GM12874 (cell line): Measurements from ENCODE around the gene C6orf58.

Experiments
- TF ChIP-seq, protein P1 (sequence below): IDR thresholded peaks from 2 replicates; pipeline ENCODE4 v1.5.1; 2011; ENCODE audit warnings: low read depth, mild to moderate bottlenecking, control low read depth, low read length, moderate library complexity; ENCODE audit not compliant: insufficient read depth

C6orf58 gene

DNA sequence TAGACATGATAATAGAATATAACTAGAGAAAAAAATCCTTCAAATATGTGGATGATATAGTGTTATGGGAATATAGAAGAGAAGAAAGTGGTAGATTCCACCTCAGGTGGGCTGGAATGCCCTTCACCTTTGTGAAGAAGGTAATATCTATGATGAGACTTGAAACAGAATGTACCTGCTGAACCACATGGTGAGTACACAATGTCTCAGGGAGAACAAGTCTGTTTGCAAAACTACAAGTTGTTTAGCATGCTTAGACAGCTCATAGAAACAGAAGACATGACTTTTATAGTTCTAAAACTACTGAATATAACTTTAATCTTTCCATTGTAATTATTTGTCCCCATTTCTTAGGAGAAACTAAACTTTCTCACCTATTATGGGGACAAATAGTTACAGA is 12.2 kb downstream of the C6orf58 start:
- TF ChIP-seq, protein P1, sequence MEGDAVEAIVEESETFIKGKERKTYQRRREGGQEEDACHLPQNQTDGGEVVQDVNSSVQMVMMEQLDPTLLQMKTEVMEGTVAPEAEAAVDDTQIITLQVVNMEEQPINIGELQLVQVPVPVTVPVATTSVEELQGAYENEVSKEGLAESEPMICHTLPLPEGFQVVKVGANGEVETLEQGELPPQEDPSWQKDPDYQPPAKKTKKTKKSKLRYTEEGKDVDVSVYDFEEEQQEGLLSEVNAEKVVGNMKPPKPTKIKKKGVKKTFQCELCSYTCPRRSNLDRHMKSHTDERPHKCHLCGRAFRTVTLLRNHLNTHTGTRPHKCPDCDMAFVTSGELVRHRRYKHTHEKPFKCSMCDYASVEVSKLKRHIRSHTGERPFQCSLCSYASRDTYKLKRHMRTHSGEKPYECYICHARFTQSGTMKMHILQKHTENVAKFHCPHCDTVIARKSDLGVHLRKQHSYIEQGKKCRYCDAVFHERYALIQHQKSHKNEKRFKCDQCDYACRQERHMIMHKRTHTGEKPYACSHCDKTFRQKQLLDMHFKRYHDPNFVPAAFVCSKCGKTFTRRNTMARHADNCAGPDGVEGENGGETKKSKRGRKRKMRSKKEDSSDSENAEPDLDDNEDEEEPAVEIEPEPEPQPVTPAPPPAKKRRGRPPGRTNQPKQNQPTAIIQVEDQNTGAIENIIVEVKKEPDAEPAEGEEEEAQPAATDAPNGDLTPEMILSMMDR, result no peak

DNA sequence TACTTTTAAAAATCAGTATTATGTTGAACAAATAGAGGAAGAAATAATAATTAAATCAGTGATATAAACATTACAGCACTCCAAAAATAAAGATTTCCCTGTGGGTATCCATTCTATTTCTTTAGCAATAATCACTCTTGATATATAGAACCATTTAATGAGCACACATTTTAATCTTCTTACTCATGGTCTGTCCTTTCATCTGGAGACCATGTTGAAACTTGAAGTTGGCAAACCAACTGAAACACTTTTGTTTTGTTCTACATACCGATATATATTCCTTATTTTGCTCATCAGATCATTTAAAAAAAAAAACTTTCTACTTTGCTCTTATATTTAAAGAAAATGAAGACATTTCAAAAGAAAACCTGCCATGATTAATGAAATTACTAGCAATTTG is 13.4 kb downstream of the C6orf58 start:
- TF ChIP-seq, protein P1, result no peak

DNA sequence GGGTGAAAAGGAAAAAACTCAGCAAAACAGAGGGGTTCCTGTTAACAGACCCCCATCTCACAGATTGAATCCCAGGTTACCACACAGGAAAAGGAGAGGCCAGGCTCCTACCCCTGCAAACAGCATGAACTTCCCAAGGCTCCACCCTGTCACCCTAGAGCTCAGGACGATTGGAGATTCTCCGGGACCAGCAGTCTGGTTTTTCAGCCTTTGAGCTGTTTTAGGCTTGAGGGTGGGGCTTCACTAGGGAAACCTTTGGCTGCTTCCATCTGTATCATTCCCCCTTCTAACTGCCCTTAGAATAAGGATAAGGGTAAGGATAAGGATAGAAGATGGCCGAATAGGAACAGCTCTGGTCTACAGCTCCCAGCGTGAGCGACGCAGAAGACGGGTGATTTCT is 16.0 kb downstream of the C6orf58 start:
- TF ChIP-seq, protein P1, result no peak

GRCh38 chr6:127606131-127606562 is 29.2 kb downstream of the C6orf58 start:
- TF ChIP-seq, protein P1, result no peak

GRCh38 chr6:127608554-127609270 is 31.7 kb downstream of the C6orf58 start:
- TF ChIP-seq, protein P1, result no peak

GRCh38 chr6:127618729-127619128 is 41.8 kb downstream of the C6orf58 start:
- TF ChIP-seq, protein P1, result no peak

DNA sequence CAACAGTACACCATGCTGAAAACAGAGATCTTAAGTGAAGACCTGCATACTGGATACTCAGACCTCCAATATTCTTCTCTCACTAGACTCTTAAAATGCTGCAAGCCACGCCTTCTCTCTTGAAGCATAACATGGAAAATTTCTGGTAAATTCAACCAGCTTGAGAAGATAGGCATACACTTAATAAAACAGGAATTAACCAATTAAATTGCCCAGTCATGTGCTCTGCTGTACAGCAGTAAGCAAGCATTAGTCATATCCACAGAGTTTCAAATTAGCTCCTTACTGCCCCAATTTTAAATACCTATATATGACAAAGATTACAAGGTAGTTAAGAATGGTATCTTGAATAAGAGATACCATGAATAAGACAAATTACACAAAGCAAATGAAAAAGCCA is 53.8 kb downstream of the C6orf58 start:
- TF ChIP-seq, protein P1, result no peak
